Keratinocyte (primary cell): ENCODE results near the gene FNDC3A. TPM values are rescaled to one million over a fixed set of nuclear protein-coding genes. Genes with fewer than 3 reads are reported as not detected.

Source experiments
- DNase-seq: peaks from one replicate; pipeline ENCODE4 v3.0.0-alpha.2; 2011; ENCODE audit warnings: low read depth, missing footprints, low spot score
- FAIRE-seq: peaks from 2 replicates; lab custom pipeline; 2011; peaks lifted over from hg19 to GRCh38; lab: Jason Lieb, UNC
- H2AFZ ChIP-seq: 2 replicates; pipeline ENCODE4 v1.6.0; 2012; ENCODE audit warnings: low read length, control low read depth, inconsistent platforms; ENCODE audit not compliant: control insufficient read depth
- H3K27ac ChIP-seq: 2 replicates; pipeline ENCODE4 v1.5.1; 2011; ENCODE audit warnings: low read length; ENCODE audit not compliant: control insufficient read depth, insufficient read depth
- H3K27me3 ChIP-seq: 3 replicates; pipeline ENCODE4 v1.6.0; 2011; ENCODE audit warnings: low read length; ENCODE audit not compliant: control insufficient read depth, insufficient read depth; ENCODE audit errors: extremely low read depth
- H3K36me3 ChIP-seq, 2 experiments: 2 replicates in 1 of 2; 3 replicates in 1 of 2; pipeline ENCODE4 v1.5.1; 2011; ENCODE audit warnings: low read length in 2 of 2, mild to moderate bottlenecking in 1 of 2; ENCODE audit not compliant: control insufficient read depth in 2 of 2, insufficient read depth in 2 of 2; ENCODE audit errors: extremely low read depth in 1 of 2
- H3K4me1 ChIP-seq: 3 replicates; pipeline ENCODE4 v1.5.1; 2011; ENCODE audit warnings: low read length; ENCODE audit not compliant: control insufficient read depth, insufficient read depth; ENCODE audit errors: extremely low read depth
- H3K4me2 ChIP-seq: 3 replicates; pipeline ENCODE4 v1.6.0; 2011; ENCODE audit warnings: low read depth, low read length; ENCODE audit not compliant: control insufficient read depth, insufficient read depth; ENCODE audit errors: extremely low read depth
- H3K4me3 ChIP-seq, 3 experiments: fragments of 200-600 bp in 1 of 3; sonication (generic) in 1 of 3; 2 replicates in 2 of 3; 3 replicates in 1 of 3; pipeline ENCODE4 v1.5.1; 2011 to 2016; ENCODE audit warnings: low read length in 3 of 3, mild to moderate bottlenecking in 3 of 3, control low read depth in 2 of 3, inconsistent platforms in 1 of 3, low read depth in 1 of 3, mixed read lengths in 1 of 3, mixed run types in 1 of 3, moderate library complexity in 1 of 3; ENCODE audit not compliant: control insufficient read depth in 2 of 3, insufficient read depth in 2 of 3; ENCODE audit errors: extremely low read depth in 1 of 3
- H3K79me2 ChIP-seq: 2 replicates; pipeline ENCODE4 v1.6.0; 2012; ENCODE audit warnings: low read length; ENCODE audit not compliant: control insufficient read depth, insufficient read depth
- H3K9ac ChIP-seq: 3 replicates; pipeline ENCODE4 v1.6.0; 2011; ENCODE audit warnings: low read length; ENCODE audit not compliant: control insufficient read depth, insufficient read depth; ENCODE audit errors: extremely low read depth
- H3K9me1 ChIP-seq: 3 replicates; pipeline ENCODE4 v1.6.0; 2011; ENCODE audit warnings: low read length; ENCODE audit not compliant: control insufficient read depth, insufficient read depth; ENCODE audit errors: extremely low read depth
- H3K9me3 ChIP-seq: 2 replicates; pipeline ENCODE4 v1.5.1; 2012; ENCODE audit warnings: low read depth, low read length; ENCODE audit not compliant: control insufficient read depth
- H4K20me1 ChIP-seq: 3 replicates; pipeline ENCODE4 v1.6.0; 2011; ENCODE audit warnings: low read length; ENCODE audit not compliant: control insufficient read depth, insufficient read depth; ENCODE audit errors: extremely low read depth
- EZH2 ChIP-seq: IDR thresholded peaks from one replicate; pipeline ENCODE4 v1.6.1; 2012; ENCODE audit warnings: inconsistent platforms, mild to moderate bottlenecking, low read length, moderate library complexity
- dilution Hi-C: fragments of 300-500 bp; cut with MboI; formaldehyde crosslinking; loops from one replicate; pipeline ENCODE4 v1.7.0; 2020; ENCODE audit warnings: low sequenced_read_pairs; ENCODE audit not compliant: extremely low pct_ligation_motif_present
- polyA plus RNA-seq, 5 experiments: library from polyadenylated mRNA; depleted of rRNA in 3 of 5; stranded (reverse) in 3 of 5; stranded (forward) in 1 of 5; unstranded in 1 of 5; fragments of >200 nt; gene quantifications; 1 replicate in 1 of 5; 2 replicates in 3 of 5; 3 replicates in 1 of 5; pipeline versions ENCODE4 v1.2.1 to v1.2.3, GENCODE V29; 2011 to 2012; ENCODE audit warnings: missing spikeins in 2 of 5, low read depth in 1 of 5, low replicate concordance in 1 of 5
- TF ChIP-seq, protein P1 (sequence below), 3 experiments: IDR thresholded peaks in 1 of 3; conservative IDR thresholded peaks in 1 of 3; optimal IDR thresholded peaks in 1 of 3; 2 replicates in 2 of 3; 3 replicates in 1 of 3; pipeline versions ENCODE3 to v1.5.1; 2011; ENCODE audit warnings: low read length in 3 of 3, mild to moderate bottlenecking in 3 of 3, moderate library complexity in 2 of 3, control low read depth in 1 of 3, inconsistent platforms in 1 of 3; ENCODE audit not compliant: insufficient read depth in 2 of 3; ENCODE audit errors: extremely low read depth in 1 of 3

Gene FNDC3A
- polyA plus RNA-seq, 1 donor (not counting 4 experiments of a cell fraction or from before 2014, with no cell fraction given) = 28.4 TPM

DNA sequence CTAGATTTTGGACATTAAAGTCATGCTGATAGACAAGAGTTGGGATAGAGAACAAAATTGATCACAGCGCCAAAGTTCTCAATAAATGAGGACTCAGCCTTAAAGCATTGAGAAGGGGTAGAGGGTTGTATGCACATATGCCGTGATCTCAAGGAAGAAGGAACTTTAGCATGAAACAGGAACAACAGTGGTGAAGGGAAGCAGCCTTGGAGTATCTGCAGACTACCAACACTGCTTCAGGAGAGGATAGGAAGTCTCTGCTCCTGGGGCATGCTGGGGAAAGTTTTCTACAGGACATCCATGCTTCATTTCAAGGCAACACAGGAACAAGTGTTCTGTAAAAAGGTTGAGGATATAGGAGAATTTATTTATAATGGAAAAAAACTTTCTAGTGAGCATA is 132.5 kb downstream of the FNDC3A start:
- Histone ChIP-seq H3K27ac (no peak overlapping the region), H4K20me1 (no peaks in the 10 kb centered on the region), H3K9me3 (no peaks in the 10 kb centered on the region), H3K4me3 (no peak overlapping the region), H3K9me1 (no peaks in the 10 kb centered on the region), H3K79me2 (peaks cover 16% of the 10 kb centered on the region), H3K9ac (no peak overlapping the region), H3K36me3 (no peaks in the 10 kb centered on the region), H2AFZ (no peak overlapping the region), H3K4me1 (peaks cover 9% of the 10 kb centered on the region), H3K27me3 (no peaks in the 10 kb centered on the region), H3K4me2 (no peak overlapping the region)
- DNase-seq (no peak), FAIRE-seq (no peak)
- TF ChIP-seq EZH2 = no peak
- TF ChIP-seq, protein P1, sequence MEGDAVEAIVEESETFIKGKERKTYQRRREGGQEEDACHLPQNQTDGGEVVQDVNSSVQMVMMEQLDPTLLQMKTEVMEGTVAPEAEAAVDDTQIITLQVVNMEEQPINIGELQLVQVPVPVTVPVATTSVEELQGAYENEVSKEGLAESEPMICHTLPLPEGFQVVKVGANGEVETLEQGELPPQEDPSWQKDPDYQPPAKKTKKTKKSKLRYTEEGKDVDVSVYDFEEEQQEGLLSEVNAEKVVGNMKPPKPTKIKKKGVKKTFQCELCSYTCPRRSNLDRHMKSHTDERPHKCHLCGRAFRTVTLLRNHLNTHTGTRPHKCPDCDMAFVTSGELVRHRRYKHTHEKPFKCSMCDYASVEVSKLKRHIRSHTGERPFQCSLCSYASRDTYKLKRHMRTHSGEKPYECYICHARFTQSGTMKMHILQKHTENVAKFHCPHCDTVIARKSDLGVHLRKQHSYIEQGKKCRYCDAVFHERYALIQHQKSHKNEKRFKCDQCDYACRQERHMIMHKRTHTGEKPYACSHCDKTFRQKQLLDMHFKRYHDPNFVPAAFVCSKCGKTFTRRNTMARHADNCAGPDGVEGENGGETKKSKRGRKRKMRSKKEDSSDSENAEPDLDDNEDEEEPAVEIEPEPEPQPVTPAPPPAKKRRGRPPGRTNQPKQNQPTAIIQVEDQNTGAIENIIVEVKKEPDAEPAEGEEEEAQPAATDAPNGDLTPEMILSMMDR (optimal IDR thresholded peaks at IDR 0.05 in 1 of 3, IDR thresholded peaks at IDR 0.05 in 1 of 3, conservative IDR thresholded peaks at IDR 0.05 in 1 of 3; ENCODE audit: extremely low read depth in 1 of 3, insufficient read depth in 2 of 3, low read length in 3 of 3) = no peak
- dilution Hi-C loops = no loop called here

DNA sequence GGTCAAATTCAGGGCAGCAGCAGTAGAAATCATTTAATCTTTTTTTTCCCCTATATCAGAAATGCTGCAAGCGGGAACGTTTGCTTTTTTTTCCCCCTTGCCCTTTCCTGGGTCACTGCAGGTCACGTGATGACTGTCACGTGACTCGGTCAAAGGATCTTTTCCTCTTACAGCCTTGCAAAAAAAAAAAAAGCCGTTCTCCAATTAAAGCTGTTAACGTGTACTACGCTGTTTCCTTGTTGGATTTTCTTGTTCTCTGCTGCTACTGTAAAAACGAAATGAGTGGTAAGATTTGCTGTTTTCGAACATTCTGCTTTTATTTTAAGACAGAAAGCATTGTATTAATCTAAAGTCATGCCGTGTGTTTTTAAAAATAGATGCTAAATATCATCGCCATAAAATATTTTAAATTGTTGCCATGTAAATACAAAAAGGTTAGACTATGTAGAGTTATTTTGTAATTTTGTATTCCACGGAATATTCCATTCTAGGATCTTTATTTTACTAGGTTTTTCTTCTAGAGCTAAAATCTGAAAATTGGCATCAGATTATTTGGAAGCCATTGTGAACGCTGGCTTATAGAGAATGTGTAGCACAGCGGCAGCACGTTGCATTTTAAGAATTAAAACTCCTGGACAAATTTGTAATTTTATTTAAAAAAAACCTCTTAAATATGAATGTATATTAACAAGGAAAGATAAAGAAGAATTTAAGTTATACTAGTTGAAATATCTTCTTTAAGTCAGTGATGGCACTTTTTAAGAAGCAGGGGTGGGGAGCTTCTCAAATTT is 134.6 kb downstream of the FNDC3A start:
- peak; percentile 75 for FAIRE-seq
- Histone ChIP-seq H3K27ac (peak overlapping the region; percentile 83), H2AFZ (peak overlapping the region; percentile 67)

More for the DNA sequence above, 134.6 kb downstream of the FNDC3A start:
- peaks cover 17% of the 10 kb centered on the region for H3K4me1 ChIP-seq
- H3K27me3 ChIP-seq = no peaks in the 10 kb centered on the region
- H3K9me1 ChIP-seq = no peaks in the 10 kb centered on the region
- H3K9me3 ChIP-seq = no peaks in the 10 kb centered on the region
- H4K20me1 ChIP-seq = no peaks in the 10 kb centered on the region
- H3K4me3 ChIP-seq = peak overlapping the region; percentile 42 to 70 (median 59)
- H3K79me2 ChIP-seq = peaks cover 20% of the 10 kb centered on the region
- H3K9ac ChIP-seq = peak overlapping the region; percentile 78
- H3K4me2 ChIP-seq = peak overlapping the region; percentile 92
- H3K36me3 ChIP-seq = peaks cover 0 to 2% of the 10 kb centered on the region in 2 experiments
- dilution Hi-C loops = no loop called here
- TF ChIP-seq, protein P1 (optimal IDR thresholded peaks at IDR 0.05 in 1 of 3, IDR thresholded peaks at IDR 0.05 in 1 of 3, conservative IDR thresholded peaks at IDR 0.05 in 1 of 3; ENCODE audit: extremely low read depth in 1 of 3, insufficient read depth in 2 of 3, low read length in 3 of 3) = no peak
- no peak for TF ChIP-seq EZH2
- DNase-seq = peak; percentile 44
